Duodenal mucosa (tissue), 2 donors: ENCODE results near the gene HSH2D.

ENCODE experiments used
- H3K27ac ChIP-seq: one replicate; pipeline ENCODE4 v1.7.0; 2013; ENCODE audit warnings: low read depth, low read length
- H3K27me3 ChIP-seq, 2 donors: one replicate each; pipeline ENCODE4 v1.7.0; 2013; ENCODE audit warnings: low read length in 2 of 2, control low read depth in 1 of 2; ENCODE audit not compliant: insufficient read depth in 2 of 2, control insufficient read depth in 1 of 2
- H3K36me3 ChIP-seq, 2 donors: one replicate each; pipeline ENCODE4 v1.7.0; 2013; ENCODE audit warnings: low read length in 2 of 2, control low read depth in 1 of 2; ENCODE audit not compliant: insufficient read depth in 2 of 2, control insufficient read depth in 1 of 2
- H3K4me1 ChIP-seq, 2 donors: one replicate each; pipeline ENCODE4 v1.7.0; 2013; ENCODE audit warnings: low read length in 2 of 2, control low read depth in 1 of 2; ENCODE audit not compliant: insufficient read depth in 2 of 2, control insufficient read depth in 1 of 2
- H3K4me3 ChIP-seq, 2 donors: one replicate each; pipeline ENCODE4 v1.7.0; 2013; ENCODE audit warnings: low read length in 2 of 2, low read depth in 1 of 2
- H3K9ac ChIP-seq, 2 donors: one replicate each; pipeline ENCODE4 v1.7.0; 2013; ENCODE audit warnings: low read length in 2 of 2, low read depth in 1 of 2
- H3K9me3 ChIP-seq, 2 donors: one replicate each; pipeline ENCODE4 v1.7.0; 2013; ENCODE audit warnings: low read length in 2 of 2, control low read depth in 1 of 2; ENCODE audit not compliant: control insufficient read depth in 1 of 2

Gene HSH2D

GRCh38 chr19:16201011-16201391 lies 57.5 kb downstream of the HSH2D start:
- no peaks in the 10 kb centered on the region for H3K9me3 ChIP-seq
- H3K4me1 ChIP-seq, result peaks cover 38% of the 10 kb centered on the region in 2 donors

GRCh38 chr19:16202320-16203255 lies 59.1 kb downstream of the HSH2D start:
- Histone ChIP-seq H3K27me3 (no peaks in the 10 kb centered on the region), H3K9me3 (no peaks in the 10 kb centered on the region), H3K27ac (no peak overlapping the region), H3K36me3 (peaks cover 33 to 54% of the 10 kb centered on the region in 2 donors), H3K4me3 (no peak overlapping the region), H3K9ac (no peak overlapping the region), H3K4me1 (peaks cover 27 to 30% of the 10 kb centered on the region in 2 donors)

More at GRCh38 chr19:16201011-16201391, 57.5 kb downstream of the HSH2D start:
- H3K27me3 ChIP-seq, result no peaks in the 10 kb centered on the region
- no peak overlapping the region for H3K27ac ChIP-seq
- H3K36me3 ChIP-seq, result peaks cover 26 to 39% of the 10 kb centered on the region in 2 donors
- H3K9ac ChIP-seq, result peak overlapping the region in 1 of 2 donors; percentile 26
- no peak overlapping the region for H3K4me3 ChIP-seq

DNA sequence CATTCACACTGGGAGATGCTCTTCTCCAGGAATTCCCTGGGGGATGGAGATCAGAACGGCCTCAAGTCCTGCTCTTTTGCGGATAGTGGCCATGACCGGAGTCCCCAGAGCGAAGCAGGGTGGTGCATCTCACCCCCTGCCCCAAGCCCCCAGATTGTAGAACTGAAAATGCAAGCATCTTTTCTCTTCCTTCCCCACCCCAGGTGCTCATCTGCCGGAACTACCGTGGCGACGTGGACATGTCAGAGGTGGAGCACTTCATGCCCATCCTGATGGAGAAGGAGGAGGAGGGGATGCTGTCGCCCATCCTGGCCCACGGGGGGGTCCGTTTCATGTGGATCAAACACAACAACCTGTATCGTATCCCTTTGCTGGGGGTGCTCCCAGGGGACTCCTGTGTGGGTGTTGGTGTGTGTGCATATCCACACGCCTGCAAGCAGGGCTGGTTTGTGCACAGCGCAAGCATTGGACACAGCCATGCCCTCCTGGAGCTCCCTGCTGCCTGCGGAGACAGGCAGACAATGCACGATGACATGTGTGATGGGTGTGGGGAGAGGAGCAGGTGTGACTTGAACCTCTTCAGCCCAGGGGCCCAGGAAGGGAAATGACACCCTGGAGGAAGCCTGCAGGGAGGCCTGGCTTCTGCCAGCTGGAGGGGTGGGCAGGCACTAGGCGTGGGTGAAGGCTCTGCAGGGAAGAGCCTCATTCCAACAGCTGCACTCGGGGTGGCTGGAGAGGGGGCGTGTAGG lies 59.9 kb downstream of the HSH2D start:
- no peaks in the 10 kb centered on the region for H3K27me3 ChIP-seq
- H3K9ac ChIP-seq, result no peak overlapping the region
- H3K9me3 ChIP-seq, result no peaks in the 10 kb centered on the region
- peaks cover 40 to 62% of the 10 kb centered on the region in 2 donors for H3K36me3 ChIP-seq
- no peak overlapping the region for H3K4me3 ChIP-seq
- H3K4me1 ChIP-seq, result peaks cover 27% of the 10 kb centered on the region in 2 donors
- no peak overlapping the region for H3K27ac ChIP-seq

- H3K27ac ChIP-seq, result no peak overlapping the region
- H3K9me3 ChIP-seq, result no peaks in the 10 kb centered on the region
- H3K36me3 ChIP-seq, result peaks cover 46 to 67% of the 10 kb centered on the region in 2 donors
- no peak overlapping the region for H3K9ac ChIP-seq
- peaks cover 22% of the 10 kb centered on the region in 2 donors for H3K4me1 ChIP-seq
- no peak overlapping the region for H3K4me3 ChIP-seq
- no peaks in the 10 kb centered on the region for H3K27me3 ChIP-seq
These were observed 60.5 kb downstream of the HSH2D start for GRCh38 chr19:16204005-16204294.

GRCh38 chr19:16205205-16206045 lies 61.9 kb downstream of the HSH2D start:
- peak overlapping the region; percentile 27 for H3K27ac ChIP-seq
- no peaks in the 10 kb centered on the region for H3K9me3 ChIP-seq
- H3K4me3 ChIP-seq, result no peak overlapping the region
- H3K36me3 ChIP-seq, result peaks cover 50 to 81% of the 10 kb centered on the region in 2 donors
- H3K4me1 ChIP-seq, result peaks cover 7 to 8% of the 10 kb centered on the region in 2 donors
- H3K27me3 ChIP-seq, result no peaks in the 10 kb centered on the region
- no peak overlapping the region for H3K9ac ChIP-seq

DNA sequence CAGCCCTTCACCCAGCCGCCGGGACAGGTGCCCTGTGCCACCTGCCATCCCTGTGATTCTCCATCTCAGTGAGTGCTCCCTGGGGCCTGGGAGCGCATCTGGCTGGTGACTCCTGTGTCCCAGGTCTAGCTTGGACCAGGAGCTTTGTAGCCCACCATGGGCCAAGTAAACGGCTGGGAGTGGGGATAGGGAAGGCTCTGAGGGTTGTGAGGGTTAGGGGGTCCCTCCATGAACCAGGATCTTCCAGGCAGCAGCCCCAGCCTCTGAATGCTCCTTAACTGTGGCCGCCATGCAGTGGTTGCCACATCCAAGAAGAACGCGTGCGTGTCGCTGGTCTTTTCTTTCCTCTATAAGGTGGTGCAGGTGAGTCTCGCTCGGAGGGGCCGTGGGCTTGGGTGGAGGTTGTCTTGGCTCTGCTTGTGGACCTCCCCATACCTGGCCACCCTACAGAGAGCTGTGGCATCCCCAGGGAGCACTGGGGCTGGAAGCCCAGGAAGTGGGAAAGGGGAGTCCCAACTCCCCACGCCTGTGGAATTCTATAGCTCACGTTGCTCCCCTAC lies 62.6 kb downstream of the HSH2D start:
- Histone ChIP-seq H3K9ac (no peak overlapping the region), H3K36me3 (peaks cover 47 to 87% of the 10 kb centered on the region in 2 donors), H3K27ac (no peak overlapping the region), H3K27me3 (no peaks in the 10 kb centered on the region), H3K4me3 (no peak overlapping the region), H3K4me1 (peaks cover under 1% of the 10 kb centered on the region in 2 donors), H3K9me3 (no peaks in the 10 kb centered on the region)

- no peak overlapping the region for H3K9ac ChIP-seq
- no peak overlapping the region for H3K27ac ChIP-seq
- peaks cover 47 to 86% of the 10 kb centered on the region in 2 donors for H3K36me3 ChIP-seq
- no peaks in the 10 kb centered on the region for H3K27me3 ChIP-seq
- no peaks in the 10 kb centered on the region for H3K4me1 ChIP-seq
- H3K4me3 ChIP-seq, result no peak overlapping the region
- no peaks in the 10 kb centered on the region for H3K9me3 ChIP-seq
These were observed 63.2 kb downstream of the HSH2D start for GRCh38 chr19:16206637-16207036.

DNA sequence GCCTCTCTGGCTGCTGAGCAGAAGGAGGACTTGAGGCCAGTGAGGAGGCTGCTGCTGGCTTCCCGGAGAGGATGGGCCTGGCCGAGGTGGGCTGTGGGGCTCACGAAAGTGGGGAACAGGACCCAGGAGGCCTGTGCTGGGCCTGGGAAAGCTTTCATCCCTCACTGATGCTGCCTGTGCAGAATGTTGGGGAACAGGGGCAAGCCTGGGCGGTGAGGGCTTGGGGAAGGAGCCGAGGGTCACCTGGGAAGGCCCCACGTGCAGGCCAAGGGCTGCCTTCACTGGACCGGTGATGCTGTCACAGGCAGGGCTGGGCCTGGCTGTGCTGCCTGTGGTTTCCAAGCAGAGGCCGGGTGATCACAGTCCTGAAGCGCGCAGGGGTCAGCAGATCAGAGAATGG lies 63.6 kb downstream of the HSH2D start:
- Histone ChIP-seq H3K4me1 (no peaks in the 10 kb centered on the region), H3K4me3 (no peak overlapping the region), H3K27me3 (no peaks in the 10 kb centered on the region), H3K36me3 (peaks cover 48 to 82% of the 10 kb centered on the region in 2 donors), H3K9me3 (no peaks in the 10 kb centered on the region), H3K27ac (no peak overlapping the region), H3K9ac (no peak overlapping the region)

- Histone ChIP-seq H3K36me3 (peaks cover 52 to 77% of the 10 kb centered on the region in 2 donors), H3K9ac (no peak overlapping the region), H3K27ac (no peak overlapping the region), H3K4me1 (no peaks in the 10 kb centered on the region), H3K9me3 (no peaks in the 10 kb centered on the region), H3K4me3 (no peak overlapping the region), H3K27me3 (no peaks in the 10 kb centered on the region)
These were observed 64.1 kb downstream of the HSH2D start for GRCh38 chr19:16207490-16208025.
